ENCODE measurements around the gene RRP36. TPM values are rescaled to one million over a fixed set of nuclear protein-coding genes. Genes with fewer than 3 reads are reported as not detected.
"Not testable (repeated sequence)": the region's sequence is repeated elsewhere in the genome, so short reads cannot be mapped to it uniquely, and the experiment has no call there.

Gene RRP36
- total RNA-seq, 1 experiment from 2014 or later: 106 TPM

DNA sequence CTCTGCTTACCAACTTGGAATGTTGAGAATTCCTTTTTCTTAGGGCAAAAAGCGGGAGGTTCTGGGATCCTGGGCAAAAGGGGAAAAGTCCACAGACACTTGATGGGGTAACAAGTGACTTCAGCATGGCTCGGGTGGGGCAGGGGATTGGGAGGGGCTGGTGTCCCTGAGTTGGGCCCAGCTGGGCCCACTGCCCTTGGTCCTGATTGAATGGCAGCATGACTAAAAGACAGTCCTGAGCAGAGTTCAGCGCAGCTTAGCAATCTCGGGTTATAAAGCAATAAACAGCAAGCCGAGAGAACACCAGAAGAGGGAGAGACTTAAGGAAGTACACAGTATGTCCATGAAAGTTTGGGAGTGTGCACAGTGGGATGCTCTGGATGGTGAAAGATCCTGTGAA, 31.5 kb upstream of the RRP36 start:
- H3K36me3 ChIP-seq (replicated peaks; ENCODE audit: control insufficient read depth, insufficient read depth, low read length): peaks cover 4% of the 10 kb centered on the region
- no peak overlapping the region for H3K4me3 ChIP-seq (ENCODE audit: insufficient read depth, low read depth, low read length)
- no peaks in the 10 kb centered on the region; the same call in 1 of the 2 replicates for H3K27me3 ChIP-seq (ENCODE audit: control insufficient read depth, insufficient read depth, low read length)
- DNase-seq: no peak

DNA sequence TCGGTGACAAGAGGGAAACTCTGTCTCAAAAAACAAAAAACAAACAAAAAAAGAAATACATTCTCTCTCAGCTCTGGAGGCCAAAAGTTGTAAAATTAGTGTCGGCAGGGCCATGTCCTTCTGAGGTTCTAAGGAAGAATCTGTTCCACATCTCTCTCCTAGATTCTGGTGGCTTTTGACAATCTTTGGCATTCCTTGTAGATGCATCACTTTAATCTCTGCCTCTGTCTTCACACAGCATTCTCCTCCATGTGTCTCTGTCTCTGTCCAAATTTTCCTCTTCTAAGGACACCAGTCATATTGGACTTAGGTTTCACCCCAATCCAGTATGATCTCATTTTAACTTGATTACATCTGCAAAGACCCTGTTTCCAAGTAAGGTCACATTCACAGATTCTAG, 28.0 kb upstream of the RRP36 start:
- no peak for DNase-seq
- no peak overlapping the region for H3K4me3 ChIP-seq (ENCODE audit: insufficient read depth, low read depth, low read length)
- no peaks in the 10 kb centered on the region for H3K27me3 ChIP-seq (ENCODE audit: control insufficient read depth, insufficient read depth, low read length)
- peaks cover 4% of the 10 kb centered on the region for H3K36me3 ChIP-seq (replicated peaks; ENCODE audit: control insufficient read depth, insufficient read depth, low read length)

GRCh38 chr6:42996513-42996912, 24.9 kb upstream of the RRP36 start:
- no peaks in the 10 kb centered on the region for H3K27me3 ChIP-seq (ENCODE audit: control insufficient read depth, insufficient read depth, low read length)
- no peaks in the 10 kb centered on the region; the same call in 1 of the 2 replicates for H3K36me3 ChIP-seq (replicated peaks; ENCODE audit: control insufficient read depth, insufficient read depth, low read length)
- DNase-seq: no peak
- no peak overlapping the region for H3K4me3 ChIP-seq (ENCODE audit: insufficient read depth, low read depth, low read length)

DNA sequence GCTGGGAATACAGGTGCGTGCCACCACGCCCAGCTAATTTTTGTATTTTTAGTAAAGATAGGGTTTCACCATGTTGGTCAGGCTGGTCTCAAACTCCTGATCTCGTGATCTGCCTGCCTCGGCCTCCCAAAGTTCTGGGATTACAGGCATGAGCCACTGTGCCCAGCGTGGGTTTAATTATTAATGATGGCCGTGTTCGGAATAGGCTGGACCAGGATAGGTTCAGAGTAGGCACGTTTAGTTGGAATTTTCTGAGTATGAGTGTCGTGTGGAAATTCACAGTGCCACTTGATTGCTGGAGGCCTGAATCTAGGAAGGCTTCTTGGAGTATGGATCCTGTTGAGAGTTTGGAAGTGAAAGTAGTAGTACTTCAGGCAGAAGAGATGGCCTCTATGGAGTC, 23.2 kb upstream of the RRP36 start:
- DNase-seq; H3K27me3 ChIP-seq (ENCODE audit: control insufficient read depth, insufficient read depth, low read length); H3K4me3 ChIP-seq (ENCODE audit: insufficient read depth, low read depth, low read length); H3K36me3 ChIP-seq (replicated peaks; ENCODE audit: control insufficient read depth, insufficient read depth, low read length): not testable (repeated sequence)

DNA sequence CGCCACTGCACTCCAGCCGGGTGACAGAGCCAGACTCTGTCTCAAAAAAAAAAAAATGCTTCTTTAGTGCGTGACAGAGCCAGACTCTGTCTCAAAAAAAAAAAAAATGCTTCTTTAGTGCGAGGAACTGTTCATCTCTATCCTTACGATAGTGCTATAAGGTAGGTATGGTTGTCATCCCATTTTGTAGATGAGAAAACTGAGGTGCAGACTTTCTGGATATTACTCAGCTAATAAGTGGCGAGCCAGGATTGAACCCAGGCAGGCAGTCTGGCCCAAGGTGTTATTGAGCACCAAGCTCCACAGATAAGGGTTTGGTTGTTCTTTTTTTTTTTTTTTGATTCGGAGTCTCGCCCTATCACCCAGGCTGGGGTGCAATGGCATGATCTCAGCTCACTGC, 19.6 kb upstream of the RRP36 start:
- DNase-seq: no peak
- H3K36me3 ChIP-seq (replicated peaks; ENCODE audit: control insufficient read depth, insufficient read depth, low read length): no peaks in the 10 kb centered on the region; the same call in none of the 2 replicates

DNA sequence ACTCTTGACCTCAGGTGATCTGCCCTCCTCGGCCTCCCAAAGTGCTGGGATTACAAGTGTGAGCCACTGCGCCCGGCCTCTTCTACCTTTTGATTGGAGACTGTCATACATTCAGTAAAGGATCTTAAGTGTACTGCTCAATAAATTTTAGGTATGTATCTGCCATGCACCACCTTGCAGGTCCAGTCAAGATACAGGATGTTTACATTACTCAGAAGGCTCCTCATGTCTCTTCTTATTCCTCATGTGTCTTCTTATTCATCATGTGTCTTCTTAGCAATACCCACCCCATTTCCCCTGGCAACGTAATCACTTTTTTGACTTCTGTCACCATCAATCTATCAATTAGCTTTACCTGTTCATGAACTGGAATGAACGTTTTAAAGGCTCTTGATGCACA, 15.6 kb upstream of the RRP36 start:
- no peaks in the 10 kb centered on the region for H3K27me3 ChIP-seq (ENCODE audit: control insufficient read depth, insufficient read depth, low read length)
- DNase-seq: no peak
- no peak overlapping the region for H3K4me3 ChIP-seq (ENCODE audit: insufficient read depth, low read depth, low read length)
- H3K36me3 ChIP-seq (replicated peaks; ENCODE audit: control insufficient read depth, insufficient read depth, low read length): peaks cover 27% of the 10 kb centered on the region

More for the DNA sequence above, 19.6 kb upstream of the RRP36 start:
- H3K4me3 ChIP-seq (ENCODE audit: insufficient read depth, low read depth, low read length): no peak overlapping the region
- H3K27me3 ChIP-seq (ENCODE audit: control insufficient read depth, insufficient read depth, low read length): no peaks in the 10 kb centered on the region

DNA sequence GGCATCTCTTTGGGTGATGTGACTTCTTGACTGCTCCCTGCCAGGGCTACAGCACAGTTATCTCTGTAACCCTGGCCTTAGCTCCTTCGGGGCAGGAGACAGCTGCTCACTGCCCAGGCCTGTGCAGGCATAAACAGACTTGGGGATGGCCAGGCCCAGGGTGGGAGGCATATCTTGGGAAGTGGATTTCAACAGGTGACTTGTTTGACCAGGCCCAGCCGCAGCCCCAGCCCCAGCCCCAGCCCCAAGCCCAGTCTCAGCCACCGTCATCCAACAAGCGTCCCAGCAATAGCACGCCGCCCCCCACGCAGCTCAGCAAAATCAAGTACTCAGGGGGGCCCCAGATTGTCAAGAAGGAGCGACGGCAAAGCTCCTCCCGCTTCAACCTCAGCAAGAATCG, 15.2 kb upstream of the RRP36 start:
- DNase-seq: no peak
- Histone ChIP-seq H3K4me3 (ENCODE audit: insufficient read depth, low read depth, low read length) (no peak overlapping the region), H3K36me3 (replicated peaks; ENCODE audit: control insufficient read depth, insufficient read depth, low read length) (peaks cover 31% of the 10 kb centered on the region), H3K27me3 (ENCODE audit: control insufficient read depth, insufficient read depth, low read length) (no peaks in the 10 kb centered on the region)

DNA sequence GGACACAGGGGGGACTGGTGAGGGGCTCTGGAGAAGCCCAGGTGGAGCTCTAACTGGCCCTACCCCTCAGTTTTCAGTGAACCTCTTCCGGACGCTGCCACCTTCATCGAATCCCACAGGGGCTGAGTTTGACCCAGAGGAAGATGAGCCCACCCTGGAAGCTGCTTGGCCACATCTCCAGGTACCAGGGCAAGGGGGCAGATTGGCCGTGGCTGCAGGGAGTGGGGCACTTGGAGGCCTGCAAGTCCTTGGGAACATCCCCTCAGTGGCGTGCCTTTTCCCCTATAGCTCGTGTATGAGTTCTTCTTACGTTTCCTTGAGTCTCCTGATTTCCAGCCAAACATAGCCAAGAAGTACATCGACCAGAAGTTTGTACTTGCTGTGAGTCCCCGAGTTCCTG, 14.3 kb upstream of the RRP36 start:
- peaks cover 35% of the 10 kb centered on the region for H3K36me3 ChIP-seq (replicated peaks; ENCODE audit: control insufficient read depth, insufficient read depth, low read length)
- H3K27me3 ChIP-seq (ENCODE audit: control insufficient read depth, insufficient read depth, low read length): no peaks in the 10 kb centered on the region
- no peak for DNase-seq

DNA sequence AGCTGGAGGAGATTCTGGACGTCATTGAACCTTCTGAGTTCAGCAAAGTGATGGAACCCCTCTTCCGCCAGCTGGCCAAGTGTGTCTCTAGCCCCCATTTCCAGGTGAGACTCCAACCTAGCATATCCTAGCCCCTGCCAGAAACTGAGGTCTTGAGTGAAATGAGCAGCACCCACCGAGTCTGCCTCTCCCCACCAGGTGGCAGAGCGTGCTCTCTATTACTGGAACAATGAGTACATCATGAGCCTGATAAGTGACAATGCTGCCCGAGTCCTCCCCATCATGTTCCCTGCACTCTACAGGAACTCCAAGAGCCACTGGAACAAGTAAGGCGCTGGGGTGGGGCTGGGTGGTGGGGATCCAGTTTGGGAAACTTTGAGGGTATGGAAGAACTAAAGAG, 12.3 kb upstream of the RRP36 start:
- Histone ChIP-seq H3K27me3 (ENCODE audit: control insufficient read depth, insufficient read depth, low read length) (no peaks in the 10 kb centered on the region), H3K36me3 (replicated peaks; ENCODE audit: control insufficient read depth, insufficient read depth, low read length) (peaks cover 37% of the 10 kb centered on the region), H3K4me3 (ENCODE audit: insufficient read depth, low read depth, low read length) (no peak overlapping the region)
- no peak for DNase-seq

More for the DNA sequence above, 14.3 kb upstream of the RRP36 start:
- no peak overlapping the region for H3K4me3 ChIP-seq (ENCODE audit: insufficient read depth, low read depth, low read length)

DNA sequence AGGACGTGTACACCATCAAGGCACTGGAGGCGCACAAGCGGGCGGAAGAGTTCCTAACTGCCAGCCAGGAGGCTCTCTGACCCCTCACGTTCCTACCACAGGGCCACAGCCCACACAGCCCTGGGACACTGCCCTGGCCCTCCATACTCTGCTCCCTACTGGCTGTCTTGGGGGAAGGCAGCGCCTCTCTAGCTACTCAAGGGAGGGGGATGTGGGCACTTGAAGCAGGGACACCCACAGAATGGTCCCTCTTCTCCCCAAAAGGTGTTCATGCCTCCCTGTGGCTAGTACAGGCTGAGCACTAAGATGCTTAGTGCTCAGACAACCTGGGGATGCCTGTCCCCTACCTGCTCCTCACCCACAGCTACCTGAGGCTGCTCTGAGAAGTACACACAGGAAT, 10.2 kb upstream of the RRP36 start:
- H3K4me3 ChIP-seq (ENCODE audit: insufficient read depth, low read depth, low read length): no peak overlapping the region
- H3K27me3 ChIP-seq (ENCODE audit: control insufficient read depth, insufficient read depth, low read length): no peaks in the 10 kb centered on the region
- DNase-seq: peak; percentile 57
- peaks cover 37% of the 10 kb centered on the region for H3K36me3 ChIP-seq (replicated peaks; ENCODE audit: control insufficient read depth, insufficient read depth, low read length)

DNA sequence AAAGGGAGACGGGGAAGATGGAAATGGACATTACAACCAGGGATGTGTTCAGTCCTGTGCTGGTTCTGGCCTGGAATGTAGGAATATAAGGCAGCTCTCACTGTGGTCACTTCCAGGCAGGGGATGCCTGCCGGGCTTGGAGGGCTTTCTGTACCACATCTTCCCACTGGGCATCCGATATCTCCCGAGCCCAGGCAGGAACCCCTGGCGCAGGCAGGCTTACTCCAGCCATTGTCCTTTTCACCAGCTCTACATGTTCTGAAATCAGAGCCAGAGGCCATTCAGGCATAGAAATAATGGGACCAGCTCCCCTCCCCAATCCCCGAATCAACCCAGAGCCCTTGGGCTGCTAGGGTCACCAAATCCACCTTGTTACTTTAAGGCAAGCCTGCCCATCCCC, 9.1 kb upstream of the RRP36 start:
- no peaks in the 10 kb centered on the region for H3K27me3 ChIP-seq (ENCODE audit: control insufficient read depth, insufficient read depth, low read length)
- peaks cover 34% of the 10 kb centered on the region for H3K36me3 ChIP-seq (replicated peaks; ENCODE audit: control insufficient read depth, insufficient read depth, low read length)
- no peak overlapping the region for H3K4me3 ChIP-seq (ENCODE audit: insufficient read depth, low read depth, low read length)
- DNase-seq: no peak

DNA sequence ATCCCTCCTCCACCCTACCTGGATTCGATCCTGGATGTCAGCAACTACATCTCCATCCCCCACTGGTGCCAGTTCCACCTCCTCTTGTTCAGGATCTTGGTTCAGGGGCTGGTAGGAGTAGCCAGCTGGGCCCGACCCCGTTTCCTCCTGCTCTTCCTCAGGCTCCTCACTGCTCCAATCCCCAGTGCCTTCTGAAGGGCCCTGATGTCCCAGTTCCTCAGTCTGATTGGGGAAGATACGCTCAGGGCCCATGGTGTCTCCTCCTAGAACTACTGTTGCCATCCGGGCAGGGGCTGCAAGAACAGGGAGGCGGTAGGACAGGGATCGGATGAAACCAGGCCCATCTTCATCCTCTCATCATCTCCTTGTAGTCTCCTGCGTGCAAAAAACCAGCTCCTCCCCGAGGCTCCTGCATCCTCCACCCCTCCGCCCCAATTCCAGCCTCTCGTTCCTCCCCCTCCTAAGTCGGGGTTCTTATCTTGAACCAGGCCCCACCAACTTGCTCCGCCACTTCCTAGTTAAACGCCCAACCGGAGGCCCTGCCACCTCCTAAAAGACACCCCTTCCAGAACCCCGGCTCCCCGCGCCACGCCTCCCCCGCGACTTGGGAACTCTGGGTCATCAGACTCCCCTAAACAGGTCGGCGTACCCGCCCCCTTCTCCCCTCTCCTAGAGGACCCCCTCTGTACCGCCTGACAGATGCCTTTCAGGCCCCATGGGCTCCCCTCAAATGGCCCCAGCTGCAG, 8.2 kb upstream of the RRP36 start:
- peak overlapping the region; percentile 67 for H3K4me3 ChIP-seq (ENCODE audit: insufficient read depth, low read depth, low read length)
- H3K27me3 ChIP-seq (ENCODE audit: control insufficient read depth, insufficient read depth, low read length): no peaks in the 10 kb centered on the region
- H3K36me3 ChIP-seq (replicated peaks; ENCODE audit: control insufficient read depth, insufficient read depth, low read length): peaks cover 33% of the 10 kb centered on the region

GRCh38 chr6:43013843-43014433, 7.5 kb upstream of the RRP36 start, which contains the start of the genes KLHDC3 and MEA1:
Gene KLHDC3, plus strand, starts transcription at chr6:43014249. Its CDS starts 2,944 bp downstream, at chr6:43017193.
Gene MEA1, minus strand, starts transcription at chr6:43013946. Its CDS starts 133 bp downstream, at chr6:43013813.
- Histone ChIP-seq H3K36me3 (replicated peaks; ENCODE audit: control insufficient read depth, insufficient read depth, low read length) (peaks cover 31% of the 10 kb centered on the region), H3K27me3 (ENCODE audit: control insufficient read depth, insufficient read depth, low read length) (no peaks in the 10 kb centered on the region), H3K4me3 (ENCODE audit: insufficient read depth, low read depth, low read length) (peak within 1 kb of the TSS; percentile 79)
- DNase-seq: peak; percentile 99

More for the DNA sequence above, 8.2 kb upstream of the RRP36 start:
- DNase-seq: no peak

- peak overlapping the region; percentile 79 for H3K4me3 ChIP-seq (ENCODE audit: insufficient read depth, low read depth, low read length)
- H3K27me3 ChIP-seq (ENCODE audit: control insufficient read depth, insufficient read depth, low read length): no peaks in the 10 kb centered on the region
- peaks cover 30% of the 10 kb centered on the region for H3K36me3 ChIP-seq (replicated peaks; ENCODE audit: control insufficient read depth, insufficient read depth, low read length)
- no peak for DNase-seq
These were observed 7.0 kb upstream of the RRP36 start for GRCh38 chr6:43014434-43014909.

Measured in H7 (cell line).